GM21367 (cell line): ENCODE results near the gene NCAM2.
A peak's percentile ranks its signal among the peaks of the same experiment; 100 is the strongest.

Source experiments
- ATAC-seq: cut with Tn5 transposase; IDR thresholded peaks from one replicate; pipeline ENCODE4 v1.9.1; 2021; ENCODE audit not compliant: unreplicated experiment

The NCAM2 gene

DNA sequence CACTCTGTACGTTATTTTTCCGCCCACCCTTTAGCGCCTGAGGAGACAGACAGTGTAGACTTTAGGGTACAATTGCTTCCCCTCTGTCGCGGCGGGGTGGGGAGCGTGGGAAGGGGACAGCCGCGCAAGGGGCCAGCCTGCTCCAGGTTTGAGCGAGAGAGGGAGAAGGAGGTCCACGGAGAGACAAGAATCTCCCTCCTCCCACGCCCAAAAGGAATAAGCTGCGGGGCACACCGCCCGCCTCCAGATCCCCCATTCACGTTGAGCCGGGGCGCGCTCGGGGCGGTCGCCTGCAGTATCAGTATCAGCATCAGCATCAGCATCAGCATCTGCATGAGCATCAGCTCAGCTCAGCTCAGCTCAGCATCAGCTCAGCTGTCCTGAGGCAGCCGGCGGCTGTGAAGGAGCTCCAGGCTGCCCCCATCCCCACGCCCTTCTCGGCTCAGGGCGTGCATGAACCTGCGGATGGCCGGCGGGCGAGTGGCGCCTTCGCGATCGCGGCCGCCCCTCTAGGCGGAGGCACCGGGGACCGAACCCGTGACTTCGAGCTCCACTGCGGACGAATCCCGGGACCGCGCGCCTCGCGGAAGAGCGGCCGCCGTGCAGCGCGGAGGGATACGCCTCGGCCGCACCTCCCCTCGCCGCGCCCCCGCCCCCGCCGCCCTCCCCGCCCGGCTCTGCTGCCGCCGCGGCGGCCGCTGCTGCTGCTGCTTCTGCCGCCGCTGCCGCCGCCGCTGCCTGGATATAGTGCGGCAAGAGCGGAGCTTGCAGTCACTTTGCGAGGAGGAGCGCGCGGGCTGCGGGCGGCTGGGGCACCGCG, at the start of gene NCAM2:
NCAM2 (plus strand) TSS at position 774 of the 820 bp plus-strand sequence.
- peak; percentile 56 for ATAC-seq

DNA sequence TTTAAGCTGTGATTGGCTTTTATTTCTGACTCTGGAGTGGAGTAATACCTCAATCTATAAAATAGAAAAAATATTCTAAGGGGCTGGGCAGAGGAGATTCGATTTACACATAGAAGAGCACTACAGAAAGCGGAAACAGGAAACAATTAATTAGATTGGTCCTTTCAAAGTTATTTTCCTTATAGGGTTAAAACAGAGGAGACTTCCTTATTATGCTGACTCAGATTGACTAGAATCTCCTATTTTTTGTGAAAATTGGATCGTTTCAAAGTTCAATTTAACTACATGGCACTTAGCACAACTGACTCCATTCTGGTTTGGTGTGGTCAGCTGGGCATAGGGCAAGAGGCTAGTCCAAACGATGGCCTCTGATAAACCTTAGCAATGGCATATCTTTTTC, 48.3 kb upstream of the NCAM2 start:
- no peak for ATAC-seq

DNA sequence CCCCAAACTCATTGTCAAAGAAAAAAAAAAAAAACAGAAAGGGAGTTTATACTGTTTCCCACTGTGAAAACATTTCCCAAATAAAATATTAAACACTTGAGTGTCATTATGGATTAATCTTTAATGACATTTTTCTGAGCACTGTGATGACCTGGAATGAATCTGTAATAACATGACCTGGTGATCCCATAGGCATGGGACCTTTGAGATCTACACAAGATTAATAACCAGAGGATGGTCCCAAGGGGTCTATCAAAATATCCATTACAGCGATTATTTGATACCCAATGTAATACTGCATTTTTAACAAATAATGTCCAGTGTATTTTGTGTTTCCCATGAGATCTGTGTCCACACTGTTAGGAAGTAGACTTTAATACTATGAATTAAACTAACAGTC, 32.4 kb upstream of the NCAM2 start:
- no peak for ATAC-seq

DNA sequence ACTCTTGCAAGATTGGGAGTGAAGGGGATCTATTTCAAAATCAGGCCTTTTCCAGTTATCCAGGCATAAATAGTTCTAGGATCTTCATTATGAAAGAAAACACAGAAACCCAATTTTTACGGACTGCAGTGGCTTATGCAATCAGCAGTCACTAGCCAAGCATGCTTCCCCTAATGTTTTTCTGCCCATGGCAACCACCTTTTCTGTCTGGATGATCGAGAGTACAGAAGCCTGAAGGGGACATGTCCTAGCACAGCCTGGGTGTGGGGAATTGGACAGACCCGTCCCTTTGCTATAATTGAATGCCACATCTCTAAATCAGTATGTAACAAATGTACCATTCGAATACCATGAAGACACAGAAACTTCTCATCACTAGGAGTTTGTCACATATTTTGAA, 29.8 kb upstream of the NCAM2 start:
- no peak for ATAC-seq

DNA sequence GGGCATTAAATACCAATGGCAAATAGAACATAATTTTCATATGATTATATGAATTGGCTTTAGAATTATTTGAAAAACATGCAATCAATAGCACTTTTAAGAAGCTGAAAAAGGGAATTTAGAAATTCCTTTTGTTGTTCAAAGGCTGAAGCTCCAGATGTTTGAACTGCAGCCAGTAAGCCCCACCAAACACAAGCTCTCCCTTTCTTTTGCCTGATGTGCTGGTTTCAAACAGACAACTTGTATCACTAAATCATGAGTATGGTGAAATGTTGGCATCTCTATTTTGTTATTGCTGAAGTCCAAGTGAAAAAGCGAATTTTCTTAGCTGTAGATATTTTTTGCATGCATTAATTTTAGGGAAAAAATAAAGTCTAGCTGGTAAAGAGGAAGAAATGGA, 27.5 kb upstream of the NCAM2 start:
- ATAC-seq = no peak

DNA sequence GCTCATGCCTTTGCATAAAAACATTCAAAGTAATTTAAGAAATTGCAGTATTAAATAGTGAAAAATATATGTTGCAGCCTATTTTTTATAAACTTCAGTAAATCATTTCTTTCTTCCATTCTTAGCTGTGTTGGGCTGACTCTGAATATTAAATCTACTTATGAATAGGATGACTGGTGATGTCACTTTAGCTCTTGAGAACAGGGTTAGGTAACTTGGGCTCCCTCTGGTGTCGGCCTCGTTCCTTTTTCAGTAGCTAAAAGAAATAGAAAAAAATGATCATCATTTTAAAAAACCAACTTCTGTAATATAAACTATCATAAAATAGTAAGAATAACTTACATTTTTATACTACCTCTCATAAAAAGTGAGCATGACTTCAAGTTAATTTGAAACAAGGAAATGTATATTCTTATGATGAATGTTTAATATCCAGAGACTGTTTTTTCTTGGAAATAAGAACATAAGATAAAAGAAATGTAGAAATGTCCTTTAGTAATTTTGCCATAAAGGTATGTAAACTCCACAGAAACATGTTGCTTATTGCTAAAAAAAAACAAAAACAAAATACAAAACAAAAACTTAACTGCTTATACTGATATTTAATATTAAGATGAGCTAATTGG, 26.8 kb upstream of the NCAM2 start:
- no peak for ATAC-seq

DNA sequence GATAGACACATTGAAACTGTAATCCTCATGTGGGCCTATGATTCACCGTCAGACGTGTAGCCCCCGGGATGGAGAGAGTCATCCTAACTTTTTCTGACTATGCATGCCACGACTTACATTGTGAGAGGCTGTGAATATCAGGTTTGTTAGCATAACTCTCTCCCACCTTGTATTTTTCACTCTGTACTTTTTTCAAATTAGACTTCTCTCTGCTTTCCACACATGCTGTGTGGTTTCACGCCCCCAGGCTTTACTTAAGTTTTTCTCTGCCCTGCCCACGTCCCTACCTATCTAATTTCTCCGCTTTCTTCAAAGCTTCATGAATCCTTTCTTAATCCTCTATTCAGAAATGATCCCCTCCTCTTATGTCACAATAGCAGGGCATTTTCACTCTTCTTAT, 3.4 kb upstream of the NCAM2 start:
- ATAC-seq = no peak

DNA sequence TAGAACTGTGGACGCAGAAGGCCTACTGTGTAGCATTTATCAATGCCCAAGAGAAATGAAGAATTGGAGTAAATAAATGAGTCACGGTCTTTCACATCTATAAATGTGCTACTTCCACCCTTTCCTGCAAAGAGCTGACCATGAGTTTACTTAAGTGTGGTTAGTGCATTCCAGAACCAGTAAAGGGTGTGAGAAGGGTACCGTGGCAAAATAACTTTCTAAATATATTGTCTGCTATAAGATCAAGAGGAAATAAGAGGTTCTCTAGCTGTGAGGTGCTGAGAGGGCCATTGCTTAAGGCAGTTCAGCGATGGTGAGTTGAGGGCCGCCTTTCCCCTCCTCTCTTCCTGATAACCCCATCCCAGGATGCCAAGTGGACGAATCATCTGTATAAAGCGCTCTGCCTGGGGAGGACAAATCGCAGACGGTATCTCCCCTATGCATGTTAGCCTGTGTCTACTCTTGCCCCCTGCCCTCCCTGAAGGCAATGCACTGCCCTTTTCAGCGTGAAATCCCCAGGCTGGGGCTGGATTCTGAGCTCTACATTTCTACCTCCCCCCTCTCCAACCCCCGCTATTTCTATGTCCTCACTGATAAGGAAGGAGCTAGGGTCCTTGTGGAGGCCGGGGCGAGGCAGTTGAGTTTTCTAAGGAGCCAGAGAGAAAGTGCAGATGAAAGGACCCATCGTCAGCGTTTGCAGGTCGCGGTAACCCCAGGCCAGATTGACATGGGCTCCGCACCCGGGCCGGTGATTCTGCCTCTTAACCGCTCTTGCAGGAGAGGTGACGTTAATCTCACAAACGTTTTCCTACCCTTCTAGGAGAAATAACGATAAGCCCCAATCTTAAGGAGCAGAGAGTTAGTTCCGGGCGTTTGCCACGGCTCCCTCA, 1.5 kb upstream of the NCAM2 start:
- ATAC-seq = no peak

DNA sequence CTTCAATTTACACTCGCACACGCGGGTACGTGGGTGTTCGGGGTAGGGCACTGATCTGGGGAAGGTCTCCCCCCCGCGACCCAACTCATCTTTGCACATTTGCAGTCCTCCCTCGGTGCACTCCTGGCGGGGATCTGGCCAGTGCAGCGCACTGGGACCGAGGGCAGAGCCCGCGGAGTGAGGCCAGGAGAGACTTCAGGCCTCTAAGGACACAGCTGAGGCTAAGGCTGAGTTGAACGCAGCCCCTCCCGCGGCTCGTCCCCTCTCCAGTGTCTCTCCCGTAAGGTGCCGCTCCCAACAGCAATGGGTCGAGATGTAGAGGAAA, 936 bp upstream of the NCAM2 start:
- ATAC-seq = no peak

DNA sequence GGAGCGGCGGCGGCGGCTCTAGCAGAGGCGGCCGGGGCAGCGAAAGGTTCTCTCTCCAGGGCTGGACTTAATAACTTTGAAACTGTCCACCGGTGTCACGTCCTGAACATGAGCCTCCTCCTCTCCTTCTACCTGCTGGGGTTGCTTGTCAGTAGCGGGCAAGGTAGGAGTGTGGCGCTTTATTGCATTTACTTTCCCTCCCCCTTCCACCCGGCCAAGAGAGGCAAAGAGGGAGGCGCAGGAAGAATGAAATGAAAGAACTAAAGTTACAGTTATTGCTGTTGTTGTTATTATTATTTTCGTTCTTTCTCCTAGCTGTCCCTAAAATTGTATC, 214 bp downstream of the NCAM2 start:
- no peak for ATAC-seq

DNA sequence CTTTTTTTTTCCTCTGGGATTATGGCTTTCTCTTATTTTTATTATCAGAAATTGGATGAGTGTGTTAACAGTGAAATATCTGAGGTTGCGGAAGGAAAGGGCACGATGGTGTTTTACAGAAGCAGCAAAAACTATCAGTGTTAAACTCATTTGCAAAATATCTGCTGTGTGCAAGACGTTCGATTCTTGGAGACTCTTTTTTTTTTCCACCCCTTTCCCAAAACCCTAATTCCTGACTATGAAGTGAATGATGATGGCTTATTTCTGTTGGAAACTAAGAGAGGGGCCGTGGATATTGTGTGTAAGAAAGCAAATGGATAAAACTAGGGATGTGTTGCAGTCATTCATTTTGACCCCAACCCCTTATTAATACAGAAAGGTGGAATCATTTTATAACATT, 677 bp downstream of the NCAM2 start:
- no peak for ATAC-seq

DNA sequence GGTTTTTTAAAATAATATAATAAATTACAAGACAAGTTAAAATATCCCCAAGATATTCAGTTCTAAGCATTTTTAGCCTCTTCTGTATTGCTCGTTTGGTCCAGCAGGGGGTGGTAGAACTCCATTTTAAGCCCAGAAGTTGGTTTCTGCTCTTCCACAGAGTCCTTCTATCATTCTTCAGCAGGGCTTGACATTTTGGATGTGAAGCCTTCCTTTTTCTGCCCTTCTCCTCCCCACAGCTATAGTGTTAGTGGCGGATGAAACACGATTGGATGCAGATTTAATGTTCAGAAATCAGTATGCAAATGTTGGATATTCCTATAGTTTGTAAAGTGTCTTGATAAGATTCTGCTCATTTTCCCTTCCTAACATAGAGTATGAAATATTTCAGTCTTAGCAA, 1.4 kb downstream of the NCAM2 start:
- no peak for ATAC-seq

DNA sequence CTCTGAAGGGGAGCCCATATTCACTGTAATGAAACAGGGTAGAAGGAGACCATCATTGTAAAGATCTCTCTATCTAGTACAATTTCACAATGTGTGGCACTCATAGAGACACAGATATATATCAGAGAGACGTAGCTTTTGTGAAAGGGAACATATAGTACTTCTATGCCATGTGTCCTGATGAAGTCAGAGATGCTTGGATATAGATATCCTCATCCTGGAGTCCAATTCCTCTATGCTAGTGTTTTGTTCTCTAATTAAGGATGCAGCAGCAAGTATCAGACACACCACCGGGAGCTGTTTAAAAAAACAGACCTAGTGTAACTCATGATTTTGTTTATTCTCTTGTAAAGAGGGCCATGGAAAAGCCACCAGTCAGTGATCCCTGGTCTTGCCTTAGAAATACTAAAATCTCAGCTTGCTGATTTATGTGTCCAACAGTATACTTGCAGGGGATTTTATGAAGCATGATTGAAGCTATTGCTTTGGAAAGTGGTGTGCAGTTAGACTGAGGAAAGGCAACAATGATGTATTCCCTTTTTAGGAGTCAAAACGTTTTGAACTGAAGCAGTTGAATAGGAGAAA, 2.5 kb downstream of the NCAM2 start:
- no peak for ATAC-seq

DNA sequence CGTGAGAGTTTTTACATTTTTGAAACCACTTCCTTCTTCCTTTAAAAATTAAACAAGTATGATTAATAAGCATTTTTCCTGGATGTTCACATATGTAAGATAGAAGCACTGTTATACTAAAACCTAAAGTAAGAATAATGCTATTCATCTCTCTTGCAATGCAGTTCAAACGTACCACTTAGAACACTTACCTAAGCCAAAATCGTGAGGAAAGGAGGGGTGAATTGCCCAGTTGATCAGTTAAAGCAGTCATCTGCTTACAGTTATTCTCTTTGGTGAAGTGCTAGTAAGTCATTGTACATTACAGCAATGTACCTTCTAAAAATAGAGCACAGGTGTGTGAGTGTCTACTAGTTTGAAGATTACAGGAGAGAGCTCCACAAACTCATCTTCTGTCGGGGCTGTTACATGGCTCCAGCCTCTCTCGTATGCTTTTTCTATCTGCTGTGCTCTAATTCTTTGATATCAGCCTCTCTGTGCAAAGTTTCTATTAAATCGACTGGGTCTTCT, 3.4 kb downstream of the NCAM2 start:
- ATAC-seq = no peak

DNA sequence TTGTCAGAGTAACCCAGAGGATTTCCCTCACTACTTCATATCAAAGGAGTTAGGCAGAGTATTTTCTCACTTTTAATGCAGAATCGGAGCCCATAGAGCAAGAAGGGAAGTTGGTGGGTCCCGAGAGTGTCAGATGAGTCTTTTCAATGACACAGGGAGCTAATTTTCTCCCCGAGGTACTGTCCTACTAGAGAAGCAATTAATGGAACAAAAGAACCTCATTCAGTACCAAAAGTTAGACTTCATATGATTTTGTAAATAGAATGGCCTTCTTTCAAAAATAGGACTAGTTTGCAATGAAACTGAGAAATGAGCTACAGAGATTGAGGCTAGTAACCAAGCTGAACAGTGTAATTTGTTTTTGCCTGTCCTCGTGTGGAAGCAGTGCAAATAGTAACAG, 3.9 kb downstream of the NCAM2 start:
- ATAC-seq = no peak

DNA sequence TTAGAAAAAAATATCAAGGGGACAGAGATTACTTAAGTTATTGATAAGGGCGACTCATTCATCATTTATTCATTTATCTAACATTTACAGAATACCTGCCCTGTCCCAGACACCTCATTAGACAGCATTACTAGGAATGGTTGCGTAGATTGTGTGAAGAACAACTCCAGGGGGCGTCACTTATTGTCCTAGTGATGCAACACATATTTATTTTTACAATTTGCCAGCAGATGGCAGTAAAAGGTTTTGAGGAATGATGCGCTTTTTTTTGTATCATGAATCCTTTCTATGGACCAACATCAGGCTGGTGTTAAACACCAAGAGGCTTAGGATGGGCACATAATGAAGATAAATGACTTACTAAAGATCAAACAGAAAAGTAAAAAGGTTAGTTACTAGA, 5.5 kb downstream of the NCAM2 start:
- no peak for ATAC-seq

DNA sequence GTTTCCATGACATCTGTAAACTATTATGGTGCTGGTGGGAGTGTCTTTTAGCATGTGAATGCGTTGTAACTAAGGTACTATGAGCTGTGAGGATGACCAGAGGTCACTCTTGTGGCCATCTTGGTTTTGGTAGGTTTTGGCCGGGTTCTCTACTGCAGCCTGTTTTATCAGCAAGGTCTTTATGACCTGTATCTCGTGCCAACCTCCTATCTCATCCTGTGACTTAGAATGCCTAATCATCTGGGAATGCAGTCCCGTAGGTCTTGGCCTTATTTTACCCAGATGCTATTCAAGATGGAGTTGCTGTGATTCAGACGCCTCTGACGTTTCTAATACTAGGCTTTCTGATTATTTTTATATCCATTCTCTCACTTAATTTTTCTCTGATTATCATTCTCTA, 9.4 kb downstream of the NCAM2 start:
- no peak for ATAC-seq

DNA sequence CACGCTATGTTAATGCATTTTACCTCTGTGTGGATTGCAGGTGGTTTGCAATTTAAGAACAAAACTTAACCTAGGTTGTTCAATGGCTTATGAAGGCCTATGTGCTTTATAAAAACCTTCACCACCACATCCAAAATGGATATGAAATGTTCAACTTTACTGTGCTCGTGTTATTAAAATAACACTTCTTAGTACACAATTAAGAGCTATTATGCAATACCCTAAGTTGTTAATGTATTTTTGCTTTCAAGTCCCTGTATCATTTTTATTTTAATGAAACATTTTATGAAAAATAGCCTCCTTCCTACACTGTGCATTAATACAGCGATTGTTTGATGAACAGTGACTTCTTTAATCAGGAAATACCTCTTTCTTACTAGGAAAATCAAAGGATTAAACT, 12.0 kb downstream of the NCAM2 start:
- no peak for ATAC-seq

DNA sequence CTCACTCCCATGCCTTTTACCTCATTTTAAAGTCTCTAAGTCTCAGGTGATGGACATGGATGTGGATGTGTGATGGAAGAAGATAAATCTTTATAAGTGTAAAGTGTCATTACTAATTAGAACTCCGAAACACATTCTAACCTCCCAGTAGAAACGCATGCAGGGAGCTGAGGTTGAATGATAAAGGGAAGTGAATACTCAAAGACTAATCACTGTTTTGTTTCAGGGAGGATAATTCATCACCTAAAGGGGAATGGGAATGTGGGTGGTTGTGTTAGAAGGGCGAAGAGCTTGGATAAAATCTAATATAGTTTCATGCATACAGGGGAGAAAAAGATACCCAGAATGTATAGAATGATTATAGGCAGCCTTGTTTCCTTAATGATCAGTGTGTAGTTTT, 12.5 kb downstream of the NCAM2 start:
- ATAC-seq = no peak

DNA sequence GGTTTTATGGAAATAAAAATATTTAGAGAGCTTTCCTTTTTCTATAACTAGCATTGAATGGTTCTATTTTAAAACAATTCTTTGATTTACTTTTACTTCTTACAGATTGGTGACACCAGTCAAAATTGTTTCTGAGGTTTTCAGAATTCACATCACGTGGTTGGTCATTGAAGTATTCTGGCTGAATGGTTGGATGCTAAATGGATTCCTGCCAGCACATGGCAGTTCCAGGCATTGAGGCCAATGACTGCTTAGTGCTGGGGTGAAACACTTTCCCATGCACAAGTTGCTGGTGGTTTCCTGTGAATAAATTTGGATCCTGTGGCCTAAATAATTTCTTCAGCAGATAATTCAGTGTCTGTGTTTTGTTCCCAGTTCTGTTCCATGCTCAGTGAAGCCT, 20.6 kb downstream of the NCAM2 start:
- ATAC-seq = no peak

DNA sequence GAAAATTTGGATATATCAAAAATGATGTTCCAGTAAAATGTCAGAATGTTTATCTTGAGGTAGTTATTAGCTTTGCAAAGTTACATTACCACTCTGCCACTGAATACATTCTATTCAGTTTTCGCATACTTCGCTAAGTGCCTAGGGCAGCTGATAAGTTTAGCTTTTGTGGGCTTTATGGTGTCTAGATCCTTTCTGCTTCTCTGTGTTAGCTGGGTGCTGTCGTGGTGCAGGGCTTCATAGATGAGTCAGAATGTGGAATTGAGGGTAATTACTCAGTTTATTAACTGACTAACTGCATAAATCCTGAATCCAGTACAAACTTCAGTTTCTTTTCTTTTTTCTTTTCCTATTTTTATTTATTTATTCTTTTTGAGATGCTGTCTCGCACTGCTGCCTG, 21.5 kb downstream of the NCAM2 start:
- no peak for ATAC-seq

DNA sequence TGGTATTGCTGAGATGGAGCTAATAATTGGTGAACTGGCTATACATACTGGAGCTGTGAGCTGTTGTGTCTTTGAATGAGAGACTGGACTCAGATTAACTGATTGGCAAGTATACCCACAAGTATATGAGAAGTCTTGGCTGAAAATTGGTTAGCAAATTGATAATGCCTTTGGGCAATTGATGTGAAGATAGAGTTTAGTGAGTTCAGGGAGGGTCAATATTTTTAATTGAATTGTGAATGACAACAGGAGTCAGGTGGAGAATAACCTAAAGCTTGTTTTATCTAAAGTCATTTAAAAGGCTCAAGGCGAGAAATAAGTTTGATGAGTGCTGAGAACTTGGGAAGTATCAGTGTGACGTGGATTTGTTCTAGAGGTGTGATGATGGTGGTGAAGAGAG, 27.5 kb downstream of the NCAM2 start:
- ATAC-seq = no peak
